GM18502 (cell line): ENCODE results near the gene TMUB1.

Source experiments
- ATAC-seq: cut with Tn5 transposase; IDR thresholded peaks from one replicate; pipeline ENCODE4 v1.9.1; 2021; ENCODE audit warnings: mild to moderate bottlenecking; ENCODE audit not compliant: unreplicated experiment, poor library complexity

Gene TMUB1

GRCh38 chr7:151083071-151083823, at the start of gene TMUB1:
TSS of gene TMUB1 (minus strand) at chr7:151083493. CDS start at chr7:151082563, 930 bp downstream.
- ATAC-seq: peak; percentile 58

- no peak for ATAC-seq
Measured at GRCh38 chr7:151132461-151133205, 49.3 kb upstream of the TMUB1 start.

GRCh38 chr7:151131592-151132293, 48.5 kb upstream of the TMUB1 start:
- ATAC-seq: no peak

- ATAC-seq: no peak
Measured at GRCh38 chr7:151131224-151131591, 47.9 kb upstream of the TMUB1 start.

GRCh38 chr7:151130741-151131157, 47.5 kb upstream of the TMUB1 start:
- no peak for ATAC-seq

GRCh38 chr7:151129960-151130591, 46.8 kb upstream of the TMUB1 start:
- no peak for ATAC-seq

GRCh38 chr7:151129117-151129959, 46.0 kb upstream of the TMUB1 start:
- no peak for ATAC-seq

- no peak for ATAC-seq
Measured at GRCh38 chr7:151128716-151129115, 45.4 kb upstream of the TMUB1 start.

GRCh38 chr7:151128144-151128543, 44.9 kb upstream of the TMUB1 start:
- ATAC-seq: no peak

GRCh38 chr7:151126491-151127137, 43.3 kb upstream of the TMUB1 start:
- no peak for ATAC-seq

GRCh38 chr7:151125846-151126481, 42.7 kb upstream of the TMUB1 start:
- no peak for ATAC-seq

- no peak for ATAC-seq
Measured at GRCh38 chr7:151125470-151125845, 42.2 kb upstream of the TMUB1 start.

- ATAC-seq: no peak
Measured at GRCh38 chr7:151124899-151125399, 41.7 kb upstream of the TMUB1 start.

GRCh38 chr7:151124481-151124880, 41.2 kb upstream of the TMUB1 start:
- ATAC-seq: no peak

GRCh38 chr7:151123822-151124464, 40.6 kb upstream of the TMUB1 start:
- peak; percentile 91 for ATAC-seq

GRCh38 chr7:151123158-151123821, 40.0 kb upstream of the TMUB1 start:
- ATAC-seq: no peak

- no peak for ATAC-seq
Measured at GRCh38 chr7:151122796-151123157, 39.5 kb upstream of the TMUB1 start.

GRCh38 chr7:151122276-151122675, 39.0 kb upstream of the TMUB1 start:
- ATAC-seq: no peak
